Stimulated activated CD4-positive, alpha-beta T cell treated with anti-CD3 and anti-CD28 coated beads, Interleukin-15, amount 100 ng/mL, for 24 hours (primary cell): ENCODE measurements around the gene TNRC6A.
"Not testable (repeated sequence)": the region's sequence is repeated elsewhere in the genome, so short reads cannot be mapped to it uniquely, and the experiment has no call there.

Experiments
- DNase-seq: peaks from one replicate; pipeline ENCODE4 v3.0.0-alpha.2; 2020

Gene TNRC6A

DNA sequence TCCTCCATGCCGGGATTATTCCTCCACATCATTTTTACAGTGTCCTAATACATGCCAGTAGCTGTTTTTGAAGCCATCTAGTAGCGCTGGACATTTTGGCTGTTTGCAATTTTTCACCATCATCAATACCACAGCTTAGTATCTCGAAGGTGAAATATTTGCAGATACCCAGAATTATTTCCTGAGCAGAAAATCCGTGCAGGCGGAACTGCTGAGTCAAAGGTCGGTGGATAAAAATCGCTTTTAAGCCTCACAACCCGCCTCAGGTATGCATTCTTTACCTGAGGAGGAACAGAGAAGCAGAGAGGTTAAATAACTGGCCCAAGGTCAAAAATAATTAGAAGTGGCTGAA lies 584 bp upstream of the TNRC6A start:
- peak; percentile 17 for DNase-seq

DNA sequence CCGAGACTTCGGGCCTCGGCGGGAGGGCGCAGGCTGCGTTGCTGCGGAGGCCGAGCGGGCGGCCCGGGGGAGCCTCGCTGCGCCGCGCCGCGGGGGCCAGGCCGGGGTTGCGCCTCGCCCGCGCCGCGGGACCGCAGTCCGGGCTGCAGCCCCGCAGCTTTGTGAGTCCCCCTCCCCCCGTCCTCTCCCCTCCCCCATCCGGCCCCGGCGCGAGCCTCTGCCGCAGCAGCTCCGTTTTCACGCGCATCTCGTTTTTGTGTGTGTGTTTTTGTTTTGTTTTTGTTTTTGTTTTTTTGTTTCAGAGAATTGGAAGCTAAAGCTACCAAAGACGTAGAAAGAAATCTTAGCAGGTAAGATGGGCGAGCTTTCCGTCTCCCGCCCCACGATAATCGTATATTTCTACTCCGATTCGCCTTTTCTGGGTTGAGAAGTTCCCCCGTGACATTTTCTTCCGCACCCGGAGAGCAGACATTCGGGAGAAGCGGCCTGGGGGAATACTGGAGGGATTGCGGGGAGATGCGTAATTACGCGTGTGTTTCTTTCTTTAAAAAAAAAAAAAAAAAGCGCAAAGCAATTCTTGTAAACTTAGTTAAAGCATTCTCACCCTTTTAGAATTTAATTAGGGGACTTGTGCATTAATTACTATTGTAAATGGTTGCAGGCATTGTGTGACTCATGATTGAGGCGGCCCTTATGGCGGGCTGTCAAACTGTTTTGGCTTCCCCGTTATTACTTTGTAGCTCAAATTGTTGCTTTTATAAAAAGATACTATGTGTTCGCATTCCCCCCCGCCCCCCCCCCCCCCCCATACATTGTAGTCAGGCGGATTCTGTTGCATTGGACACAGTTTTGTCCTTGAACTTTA lies 732 bp downstream of the TNRC6A start:
- peak; percentile 47 for DNase-seq

DNA sequence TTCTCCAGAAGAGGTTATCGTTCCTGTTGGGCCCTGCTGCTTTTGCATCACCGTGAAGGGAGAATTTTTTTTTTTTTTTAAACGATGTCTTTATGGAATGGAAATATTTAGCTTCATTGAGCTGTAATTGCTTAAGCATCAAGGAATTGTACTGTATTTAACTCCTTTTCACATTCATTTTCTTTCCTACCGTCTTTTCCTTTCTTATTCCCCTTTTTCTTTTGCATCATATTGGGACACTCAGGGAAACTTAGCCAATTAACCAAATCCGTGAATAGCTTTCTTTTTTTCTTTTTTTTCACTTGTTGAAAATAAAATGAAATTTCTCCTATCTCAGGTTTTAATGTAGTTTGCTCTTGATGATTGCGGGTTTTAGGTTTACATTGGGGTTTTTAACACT lies 1.5 kb downstream of the TNRC6A start:
- no peak for DNase-seq

DNA sequence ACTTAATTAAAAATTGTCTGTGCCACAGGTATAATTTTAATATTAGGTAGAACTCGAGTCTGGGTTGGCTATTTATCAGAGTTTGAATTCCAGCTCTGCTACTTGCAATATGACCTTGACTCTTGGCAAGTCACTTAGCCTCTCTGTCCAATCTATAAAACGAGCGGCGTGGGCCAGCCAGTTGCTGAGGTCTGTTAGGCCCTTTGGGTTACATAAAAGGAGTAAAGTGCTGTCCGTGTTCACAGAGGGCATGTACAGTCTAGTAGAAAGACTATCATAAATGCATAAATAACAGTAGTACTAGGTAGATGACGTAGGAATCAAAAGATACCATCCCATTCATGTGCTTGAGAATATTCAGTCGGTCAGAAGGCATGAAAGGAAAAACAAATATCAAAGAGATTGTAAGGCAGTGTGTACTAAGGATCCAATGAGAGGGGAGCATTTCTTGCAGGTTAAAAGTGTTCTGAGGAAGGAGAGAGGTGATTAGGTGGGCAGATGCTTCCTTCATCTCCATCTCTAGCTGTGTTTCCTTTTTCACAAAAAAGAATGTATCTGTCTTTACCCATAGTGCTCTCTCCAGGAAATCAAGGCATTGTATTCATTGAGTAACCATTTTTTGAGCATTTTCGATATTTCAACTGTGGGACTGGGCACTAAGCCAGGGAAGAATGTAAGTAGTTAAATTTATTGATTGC lies 2.4 kb downstream of the TNRC6A start:
- DNase-seq: no peak

DNA sequence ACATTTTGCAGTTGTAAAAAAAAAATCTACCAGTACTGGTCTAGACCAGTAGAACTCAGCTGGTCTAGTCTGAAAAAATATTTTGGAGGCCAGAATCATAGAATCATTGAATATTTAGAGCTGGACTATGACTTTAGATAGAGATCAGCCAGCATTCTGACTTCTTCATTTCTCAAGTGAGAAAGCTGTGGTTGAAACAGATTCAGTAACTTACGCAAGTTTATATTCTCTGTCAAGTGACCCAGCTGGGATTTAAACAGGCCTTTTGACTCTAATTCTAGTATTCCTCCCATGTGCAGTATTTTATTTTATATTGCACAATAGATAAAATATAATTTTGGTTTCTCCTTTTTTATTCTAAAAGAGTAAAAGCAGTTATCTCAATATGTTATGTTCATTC lies 4.9 kb downstream of the TNRC6A start:
- no peak for DNase-seq

DNA sequence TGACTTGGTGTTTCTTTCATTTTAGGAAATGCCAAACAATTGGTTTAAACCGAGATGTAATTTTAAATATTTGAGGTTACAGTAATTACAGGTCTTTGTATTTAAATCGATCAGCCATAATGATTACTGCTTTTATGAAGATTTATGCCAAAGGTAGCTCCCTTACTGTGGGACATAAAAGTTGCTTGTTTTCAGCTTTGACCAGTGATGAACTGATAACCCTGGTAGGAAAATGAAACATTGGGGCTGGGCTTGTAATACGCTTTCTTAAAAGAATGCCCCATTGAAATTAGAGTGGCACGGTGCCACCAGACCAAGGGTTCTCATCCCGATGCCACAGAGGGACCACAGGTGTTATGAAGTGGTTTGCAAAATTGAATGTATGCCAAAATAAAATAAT lies 7.3 kb downstream of the TNRC6A start:
- no peak for DNase-seq

DNA sequence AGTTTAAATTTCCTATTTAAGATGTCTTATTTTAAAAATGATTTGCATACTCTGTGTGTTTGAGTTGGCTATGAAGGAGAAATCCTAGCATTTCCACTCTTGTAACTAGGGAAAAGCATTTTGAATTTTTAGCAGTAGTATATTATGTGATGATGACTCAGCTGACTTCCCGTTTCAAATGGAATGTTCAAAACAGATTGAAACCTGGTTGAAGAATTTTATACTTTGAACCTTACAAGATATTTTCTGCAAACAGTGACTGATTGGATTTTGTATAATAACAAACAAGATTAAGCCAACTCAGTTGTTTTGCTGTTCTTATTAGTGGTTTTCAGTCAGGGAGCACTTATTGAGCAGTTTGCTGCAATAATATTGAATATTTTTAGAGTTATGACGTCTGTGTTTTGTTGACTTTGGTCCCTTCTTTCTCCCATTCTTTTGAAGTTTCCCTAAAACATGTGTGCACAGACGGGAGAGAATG lies 8.0 kb downstream of the TNRC6A start:
- DNase-seq: no peak

DNA sequence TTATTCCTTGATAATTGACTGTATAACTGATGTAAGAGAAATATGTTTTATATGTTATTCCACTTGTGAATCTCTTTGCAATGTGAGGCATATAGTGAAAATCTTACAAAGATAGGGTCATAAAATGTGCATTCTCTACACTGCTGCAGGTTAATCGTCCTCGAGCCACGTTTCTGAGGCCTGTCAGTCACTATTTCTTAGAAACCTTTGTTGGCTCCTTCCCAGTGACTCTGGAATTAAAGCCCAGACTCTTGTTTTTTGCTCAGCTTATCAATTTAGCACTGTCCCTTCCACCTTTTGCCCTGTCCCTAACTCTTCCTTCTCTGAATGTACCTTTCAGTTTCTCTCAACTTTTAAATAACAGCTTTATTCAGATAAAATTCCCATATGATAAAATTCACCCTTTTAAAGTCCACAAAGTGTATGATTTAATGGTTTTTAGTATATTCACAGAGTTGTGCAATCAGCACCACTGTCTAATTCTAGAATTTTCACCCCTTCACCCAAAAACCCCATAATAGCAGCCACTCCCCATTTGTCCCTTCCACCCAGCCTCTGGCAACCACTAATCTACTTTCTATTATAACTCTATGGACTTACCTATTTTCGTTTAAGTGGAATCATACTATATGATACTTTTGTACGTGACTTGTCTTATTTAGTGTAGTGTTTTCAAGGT lies 8.6 kb downstream of the TNRC6A start:
- DNase-seq: no peak

DNA sequence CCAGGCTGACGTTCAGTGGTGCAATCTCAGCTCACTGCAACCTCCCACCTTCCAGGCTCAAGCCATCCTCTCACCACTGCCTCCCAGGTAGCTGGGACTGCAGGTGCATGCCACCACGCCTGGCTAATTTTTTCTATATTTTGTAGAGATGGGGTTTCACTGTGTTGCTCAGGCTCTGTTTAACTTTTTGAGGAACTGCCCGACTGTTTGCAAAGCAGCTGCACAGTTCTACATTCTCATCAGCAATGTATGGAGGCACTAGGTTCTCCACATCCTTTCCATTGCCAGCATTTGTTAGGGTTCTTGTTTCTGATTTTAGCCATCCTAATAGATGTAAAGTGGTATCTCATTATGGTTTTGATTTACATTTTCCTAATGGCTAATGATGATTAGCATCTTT lies 9.4 kb downstream of the TNRC6A start:
- DNase-seq: no peak

DNA sequence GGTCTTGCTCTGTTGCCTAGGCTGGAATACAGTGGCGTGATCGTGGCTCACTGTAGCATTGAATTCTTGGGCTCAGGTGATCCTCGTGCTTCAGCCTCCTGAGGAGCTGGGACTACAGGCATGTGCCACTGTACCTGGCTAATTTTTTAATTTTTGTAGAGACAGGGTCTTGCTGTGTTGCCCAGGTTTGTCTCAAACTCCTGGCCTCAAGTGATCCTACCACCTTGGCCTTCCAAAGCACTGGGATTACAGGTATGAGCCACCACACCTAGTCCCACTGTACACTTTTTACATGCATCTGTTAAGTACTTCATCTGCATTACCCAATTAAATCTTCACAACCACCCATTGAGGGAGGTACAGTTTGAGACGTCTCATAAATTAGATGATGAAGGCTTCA lies 12.4 kb downstream of the TNRC6A start:
- no peak for DNase-seq

DNA sequence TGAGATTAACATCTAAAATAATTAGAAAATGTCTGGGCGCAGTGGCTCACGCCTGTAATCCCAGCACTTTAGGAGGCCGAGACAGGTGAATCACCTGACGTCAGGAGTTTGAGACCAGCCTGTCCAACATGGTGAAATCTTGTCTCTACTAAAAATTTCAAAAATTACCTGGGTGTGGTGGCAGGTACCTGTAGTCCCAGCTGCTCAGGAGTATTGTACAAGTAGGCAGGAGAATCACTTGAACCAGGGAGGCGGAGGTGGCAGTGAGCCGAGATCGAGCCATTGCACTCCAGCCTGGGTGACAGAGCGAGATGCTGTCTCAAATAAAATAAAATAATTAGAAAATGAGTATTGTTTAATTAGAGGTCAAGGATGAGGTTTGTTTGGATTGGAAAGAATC lies 13.2 kb downstream of the TNRC6A start:
- not testable (repeated sequence) for DNase-seq

DNA sequence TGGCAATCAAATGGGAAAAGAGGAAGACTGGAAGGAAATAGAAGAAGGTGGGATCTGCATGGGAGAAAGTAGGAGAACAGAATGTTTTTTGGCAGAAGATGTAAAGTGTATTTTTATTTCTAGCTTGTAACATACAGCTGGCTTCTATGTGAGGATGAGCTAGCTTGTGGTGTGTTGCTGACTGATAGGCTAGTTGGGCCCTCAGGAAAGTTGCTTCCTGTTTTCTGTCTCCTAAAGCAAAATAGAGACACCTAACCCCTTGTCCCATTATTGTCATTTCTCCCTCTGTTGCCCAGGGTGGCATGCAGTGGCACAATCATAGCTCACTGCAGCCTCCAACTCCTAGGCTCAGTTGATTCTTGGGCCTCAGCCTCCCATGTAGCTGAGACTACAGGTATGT lies 15.9 kb downstream of the TNRC6A start:
- DNase-seq: no peak

DNA sequence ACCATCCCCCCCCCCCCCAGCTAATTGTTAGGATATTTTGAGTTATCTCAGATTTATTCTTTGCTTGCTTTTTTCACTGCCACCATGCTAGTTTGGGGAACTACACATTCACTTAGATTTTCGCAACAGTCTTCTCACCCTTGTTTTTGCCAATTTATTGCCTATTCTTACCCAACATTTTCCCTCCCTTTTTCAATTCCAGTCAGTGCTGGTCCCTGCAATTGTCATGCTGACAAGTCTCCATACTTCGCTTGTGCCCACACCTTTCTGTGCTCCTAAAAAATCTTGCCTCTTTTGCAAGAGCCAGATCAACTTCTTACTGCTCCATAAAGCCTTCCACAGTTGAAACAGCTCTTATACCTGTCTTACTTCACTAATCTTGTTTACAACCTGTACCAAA lies 16.3 kb downstream of the TNRC6A start:
- no peak for DNase-seq

DNA sequence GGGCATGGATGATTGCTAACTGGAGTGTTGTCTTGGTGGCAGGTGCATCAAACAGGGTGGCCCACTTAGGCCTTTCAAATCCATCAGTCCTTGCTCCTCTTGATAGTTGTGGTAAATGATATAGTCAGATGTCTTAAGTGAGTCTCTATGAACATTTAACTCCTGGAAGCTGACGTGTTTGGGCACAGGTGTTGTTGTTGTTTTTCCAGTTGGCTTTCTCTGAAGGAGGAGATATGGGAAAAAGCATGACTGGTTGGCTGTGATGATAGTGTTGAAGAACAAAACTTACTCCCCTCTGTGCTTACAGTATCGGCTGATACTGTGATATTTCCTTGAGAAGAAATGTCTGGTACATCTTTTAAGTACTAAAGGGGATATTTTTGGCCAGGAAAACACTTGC lies 18.0 kb downstream of the TNRC6A start:
- DNase-seq: no peak

DNA sequence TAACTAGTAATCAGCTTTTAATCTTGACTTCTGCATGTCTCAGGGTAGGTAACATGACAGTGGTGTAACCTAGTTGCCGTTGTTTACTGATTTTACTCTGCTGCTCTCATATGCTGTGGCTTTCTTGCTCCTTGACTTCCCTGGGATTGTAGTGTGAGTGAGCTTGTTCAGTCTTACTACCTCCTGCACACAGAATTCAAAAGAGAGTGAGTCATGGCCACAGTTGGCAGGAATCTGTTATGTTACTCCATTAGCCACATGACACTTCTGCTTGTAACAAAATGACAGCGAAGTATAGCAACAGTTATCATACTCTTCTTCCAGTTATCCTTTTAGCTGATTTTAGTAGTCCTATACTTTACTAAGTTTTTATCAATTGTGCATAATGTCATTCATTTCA lies 18.8 kb downstream of the TNRC6A start:
- DNase-seq: peak; percentile 22

DNA sequence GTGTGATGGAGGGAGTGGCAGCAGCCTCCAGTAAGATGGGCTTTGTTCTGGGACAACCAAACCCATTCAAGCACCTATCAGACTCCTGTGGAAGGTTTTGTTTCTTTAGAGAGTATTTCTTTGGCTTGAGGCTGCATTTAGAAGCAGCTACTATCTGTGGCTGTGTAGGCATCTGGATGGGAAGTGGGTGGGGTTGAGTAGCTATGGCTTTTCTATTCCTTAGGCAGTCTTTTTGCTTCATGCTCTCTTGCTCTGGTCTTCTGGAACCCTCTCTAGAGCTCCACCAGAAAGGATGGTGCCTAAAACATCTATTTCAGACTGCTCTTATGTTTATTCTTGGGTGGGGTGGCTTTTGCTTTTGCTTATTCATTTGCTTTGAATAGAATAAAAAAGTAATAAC lies 19.9 kb downstream of the TNRC6A start:
- no peak for DNase-seq

DNA sequence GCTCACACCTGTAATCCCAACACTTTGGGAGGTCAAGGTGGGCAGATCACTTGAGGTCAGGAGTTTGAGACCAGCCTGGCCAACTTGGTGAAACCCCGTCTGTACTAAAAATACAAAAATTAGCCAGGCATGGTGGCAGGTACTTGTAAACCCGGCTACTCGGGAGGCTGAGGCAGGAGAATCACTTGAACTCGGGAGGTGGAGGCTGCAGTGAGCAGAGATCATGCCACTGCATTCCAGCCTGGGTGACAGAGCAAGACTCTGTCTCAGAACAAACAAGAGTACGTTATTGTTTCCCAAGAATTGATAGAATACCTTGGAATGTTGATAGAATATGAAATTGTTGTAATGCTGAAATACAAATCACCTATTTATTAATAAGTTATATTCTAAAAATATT lies 20.4 kb downstream of the TNRC6A start:
- DNase-seq: not testable (repeated sequence)

DNA sequence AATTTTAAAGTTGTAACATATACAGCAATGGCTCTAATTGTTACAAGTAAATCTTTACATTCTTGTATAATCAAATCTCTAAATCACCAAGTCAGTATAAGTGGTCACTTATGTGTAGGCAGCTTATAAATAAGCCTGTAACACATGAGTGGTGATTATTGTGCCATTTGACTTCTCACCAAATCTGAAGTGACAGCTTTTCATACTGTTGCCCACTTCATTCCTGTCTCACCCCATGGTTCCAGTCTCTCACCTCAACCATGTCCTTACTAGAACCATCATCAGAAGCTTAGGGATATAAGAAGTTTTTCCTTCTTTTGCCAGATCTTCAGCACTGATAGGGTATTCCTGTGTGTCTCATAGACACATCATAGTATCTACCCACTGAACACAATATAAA lies 23.5 kb downstream of the TNRC6A start:
- no peak for DNase-seq

DNA sequence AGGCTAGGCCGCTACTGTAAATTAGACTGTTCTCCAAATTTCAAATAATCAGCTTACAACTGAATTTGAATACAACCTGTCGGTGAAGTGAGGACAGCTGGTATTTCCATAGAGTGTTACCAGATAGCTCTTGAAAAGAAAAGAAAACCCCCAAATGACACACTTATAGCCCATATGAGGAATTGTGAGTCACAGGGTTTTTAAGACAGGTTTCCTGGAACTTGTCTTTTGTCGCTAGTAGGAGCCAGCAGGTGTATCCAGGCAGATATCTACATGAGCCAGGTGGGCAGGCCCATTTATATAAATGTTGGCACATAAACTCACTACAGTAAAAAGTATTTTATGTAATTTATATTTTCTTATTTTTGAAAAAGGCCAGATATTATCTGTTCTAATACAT lies 24.0 kb downstream of the TNRC6A start:
- DNase-seq: peak; percentile 13

DNA sequence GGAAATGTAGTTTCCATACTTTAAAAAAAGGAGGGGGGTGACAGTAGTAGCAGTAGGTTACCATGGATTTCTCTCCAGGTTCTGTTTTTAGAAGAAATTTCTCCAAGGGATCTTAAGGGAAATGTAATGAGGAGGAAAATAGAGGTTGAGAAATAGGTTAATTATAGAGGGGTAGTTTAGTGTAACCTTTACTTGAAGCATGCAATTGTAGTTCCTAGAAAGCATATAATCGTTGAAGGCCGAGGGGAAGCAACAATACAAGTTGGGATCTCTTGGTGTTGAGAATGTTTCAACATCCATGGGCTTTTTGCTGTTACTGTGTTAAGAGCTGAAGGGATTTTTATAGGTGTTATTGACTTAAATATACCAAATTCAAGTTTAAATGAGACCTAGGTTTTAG lies 25.1 kb downstream of the TNRC6A start:
- DNase-seq: no peak

DNA sequence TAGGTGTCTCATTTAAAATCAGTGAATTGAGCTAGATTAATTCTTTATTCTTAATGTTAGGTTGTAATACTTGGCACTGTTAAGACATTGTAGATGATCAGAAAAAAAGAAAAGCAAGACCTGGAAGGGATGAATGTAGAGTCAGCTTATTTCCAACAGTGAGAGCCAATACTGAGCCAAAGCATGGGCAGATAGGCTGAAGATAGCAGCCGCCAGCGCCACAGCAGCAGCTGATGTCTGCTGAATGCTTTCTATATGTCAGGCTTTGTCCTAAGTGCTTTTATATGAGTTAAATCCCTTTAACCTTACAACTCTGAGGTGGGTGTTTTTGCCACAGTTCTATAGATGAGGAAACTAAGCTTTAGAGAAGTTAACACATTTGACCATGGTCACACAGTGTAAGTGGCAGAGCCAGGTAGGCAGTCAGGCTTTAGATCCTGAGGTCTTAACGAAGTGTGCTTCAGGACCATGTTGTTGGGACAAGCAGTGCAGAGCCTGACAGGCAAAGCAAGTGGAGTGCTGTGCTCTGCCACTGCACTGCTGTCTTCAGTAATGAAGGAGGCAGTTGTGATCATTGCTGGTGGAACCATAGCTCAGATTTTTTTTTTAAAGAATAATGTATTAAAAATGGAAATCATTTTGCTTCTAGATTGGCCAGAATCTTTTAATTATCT lies 25.9 kb downstream of the TNRC6A start:
- no peak for DNase-seq

DNA sequence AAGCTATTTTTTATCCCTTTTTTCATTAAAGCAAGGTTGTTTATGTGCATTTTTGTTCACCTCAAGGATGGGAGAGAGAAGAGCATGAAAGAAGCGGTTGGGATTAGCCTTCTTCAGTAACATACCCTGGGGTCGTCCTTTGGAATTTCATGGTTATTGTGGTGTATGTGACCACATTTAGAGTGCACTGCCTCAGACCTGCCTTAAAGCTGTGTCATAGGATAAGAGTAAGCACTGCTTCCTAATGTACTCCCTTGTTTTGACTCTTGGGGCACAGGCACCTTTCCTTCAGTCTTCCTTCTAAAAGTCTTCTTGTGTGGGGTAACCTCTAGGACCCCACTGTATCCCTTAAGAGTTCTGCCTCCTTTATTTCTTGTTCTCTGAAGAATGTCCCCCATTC lies 28.9 kb downstream of the TNRC6A start:
- DNase-seq: no peak

DNA sequence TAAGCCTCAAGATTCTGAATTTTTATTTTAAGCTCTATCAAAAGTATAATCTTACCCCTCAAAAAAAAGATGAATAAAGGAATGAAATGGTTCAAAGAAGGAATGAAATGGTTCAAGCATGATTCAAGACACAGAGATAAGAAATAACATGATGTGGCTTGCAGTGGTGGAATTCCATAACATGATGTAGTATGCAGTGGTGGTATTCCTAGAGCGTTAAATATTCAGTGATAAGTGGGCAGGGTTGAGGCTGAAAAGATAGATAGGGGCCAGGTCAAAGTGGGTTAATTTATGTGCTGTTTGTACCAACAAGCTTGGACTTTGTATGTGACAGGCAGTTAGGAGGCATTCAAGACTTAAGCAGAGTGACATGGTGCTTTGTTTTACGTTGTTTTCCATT lies 29.6 kb downstream of the TNRC6A start:
- DNase-seq: no peak
